HFF-Myc (cell line): ENCODE measurements around the gene KLHL9.
A peak's percentile ranks its signal among the peaks of the same experiment; 100 is the strongest.

Experiments
- DNase-seq: peaks from one replicate; pipeline ENCODE4 v3.0.0-alpha.2; 2011; ENCODE audit warnings: low read depth; ENCODE audit errors: extremely low read depth
- H3K4me3 ChIP-seq: replicated peaks from 2 replicates; pipeline ENCODE4 v1.5.1; 2011; ENCODE audit warnings: low read depth, mild to moderate bottlenecking, control low read depth, low read length
- TF ChIP-seq, protein P1 (sequence below): IDR thresholded peaks from 2 replicates; pipeline ENCODE4 v1.5.1; 2012; ENCODE audit warnings: mild to moderate bottlenecking, low read depth, low read length, control low read depth; ENCODE audit errors: missing control alignments

KLHL9 gene

DNA sequence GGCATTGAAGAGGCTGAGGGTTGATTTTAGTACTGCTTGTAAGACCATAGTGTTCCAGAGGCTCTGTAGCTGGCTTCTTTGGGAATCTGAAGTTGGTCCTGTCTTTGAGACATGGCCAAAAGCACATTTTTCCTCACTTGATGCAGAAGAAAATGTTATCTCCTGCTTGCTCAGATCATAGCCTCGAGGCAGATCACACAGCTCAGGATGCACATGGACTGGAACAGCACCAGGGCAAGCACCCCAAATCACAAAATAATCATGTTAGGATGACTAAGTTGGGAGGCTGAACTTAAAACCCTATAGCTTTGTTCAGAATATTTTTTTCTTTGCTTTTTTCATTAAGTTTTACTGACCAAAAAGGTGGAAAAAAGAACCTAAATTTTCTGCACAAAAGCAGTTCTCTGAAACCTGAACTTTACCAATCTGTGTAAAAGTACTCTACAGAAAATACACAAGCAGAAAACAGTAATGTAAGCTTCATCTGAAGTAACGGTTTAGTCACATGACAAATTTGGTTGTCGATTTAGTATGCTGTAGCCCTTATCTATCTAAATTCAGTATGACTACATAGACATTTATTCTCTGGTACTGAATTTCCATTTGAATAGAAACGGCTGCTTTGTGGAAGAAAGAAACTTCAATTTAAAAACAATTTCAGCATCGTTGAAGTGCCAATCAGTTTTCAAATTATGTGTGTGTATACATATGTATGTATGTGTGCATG is 3.4 kb downstream of the KLHL9 start:
- peak overlapping the region; percentile 1; the same call in 1 of the 2 replicates for H3K4me3 ChIP-seq
- TF ChIP-seq, protein P1, sequence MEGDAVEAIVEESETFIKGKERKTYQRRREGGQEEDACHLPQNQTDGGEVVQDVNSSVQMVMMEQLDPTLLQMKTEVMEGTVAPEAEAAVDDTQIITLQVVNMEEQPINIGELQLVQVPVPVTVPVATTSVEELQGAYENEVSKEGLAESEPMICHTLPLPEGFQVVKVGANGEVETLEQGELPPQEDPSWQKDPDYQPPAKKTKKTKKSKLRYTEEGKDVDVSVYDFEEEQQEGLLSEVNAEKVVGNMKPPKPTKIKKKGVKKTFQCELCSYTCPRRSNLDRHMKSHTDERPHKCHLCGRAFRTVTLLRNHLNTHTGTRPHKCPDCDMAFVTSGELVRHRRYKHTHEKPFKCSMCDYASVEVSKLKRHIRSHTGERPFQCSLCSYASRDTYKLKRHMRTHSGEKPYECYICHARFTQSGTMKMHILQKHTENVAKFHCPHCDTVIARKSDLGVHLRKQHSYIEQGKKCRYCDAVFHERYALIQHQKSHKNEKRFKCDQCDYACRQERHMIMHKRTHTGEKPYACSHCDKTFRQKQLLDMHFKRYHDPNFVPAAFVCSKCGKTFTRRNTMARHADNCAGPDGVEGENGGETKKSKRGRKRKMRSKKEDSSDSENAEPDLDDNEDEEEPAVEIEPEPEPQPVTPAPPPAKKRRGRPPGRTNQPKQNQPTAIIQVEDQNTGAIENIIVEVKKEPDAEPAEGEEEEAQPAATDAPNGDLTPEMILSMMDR = no peak
- no peak for DNase-seq

DNA sequence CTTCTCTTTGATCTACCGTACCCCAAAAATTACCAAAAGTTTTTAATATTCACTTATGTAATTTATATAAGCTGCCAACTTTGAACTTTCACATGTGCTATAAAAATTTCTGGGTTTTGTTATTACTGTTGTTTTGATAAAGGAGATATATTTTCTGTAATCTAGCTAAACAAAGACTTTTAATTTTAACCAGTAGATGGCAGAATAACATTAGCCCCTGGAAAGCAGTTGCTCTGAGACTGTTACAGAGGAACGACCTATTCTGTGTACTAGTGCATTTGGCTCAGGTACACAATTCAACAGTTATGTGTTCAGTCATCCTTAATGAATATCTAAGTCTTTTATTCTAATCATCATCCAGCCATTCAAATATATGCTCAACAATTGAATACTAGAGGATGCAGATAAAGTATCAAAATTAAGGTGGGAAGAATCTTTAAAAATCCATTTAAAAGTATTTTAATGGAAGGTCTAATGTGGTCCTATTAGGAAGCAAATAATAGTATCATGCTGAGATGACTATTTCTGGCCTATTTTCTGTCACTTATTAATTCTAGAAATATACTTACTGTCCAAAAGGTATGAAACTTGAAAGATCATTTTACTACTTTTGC is 8.6 kb downstream of the KLHL9 start:
- TF ChIP-seq, protein P1 = peak; percentile 53
- H3K4me3 ChIP-seq = no peak overlapping the region
- no peak for DNase-seq

DNA sequence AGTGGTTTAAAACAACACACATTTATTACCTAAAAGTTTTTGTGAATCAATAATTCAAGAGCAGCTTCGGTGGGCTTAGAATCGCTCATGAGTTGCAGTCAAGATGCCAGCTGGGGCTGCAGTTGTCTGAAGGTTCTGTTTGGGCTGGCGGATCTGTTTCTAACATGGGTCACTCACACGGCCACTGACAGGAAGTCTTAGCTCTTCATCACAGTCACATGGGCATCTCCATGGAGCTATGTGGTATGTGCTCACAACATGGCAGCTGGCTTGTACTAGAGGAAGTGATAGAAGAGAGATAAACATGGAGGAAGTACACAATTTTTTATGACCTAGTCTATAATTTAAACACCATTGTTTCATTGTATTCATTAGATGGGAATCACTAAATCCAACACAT is 11.2 kb downstream of the KLHL9 start:
- TF ChIP-seq, protein P1 = no peak
- no peak for DNase-seq
- H3K4me3 ChIP-seq = no peak overlapping the region

DNA sequence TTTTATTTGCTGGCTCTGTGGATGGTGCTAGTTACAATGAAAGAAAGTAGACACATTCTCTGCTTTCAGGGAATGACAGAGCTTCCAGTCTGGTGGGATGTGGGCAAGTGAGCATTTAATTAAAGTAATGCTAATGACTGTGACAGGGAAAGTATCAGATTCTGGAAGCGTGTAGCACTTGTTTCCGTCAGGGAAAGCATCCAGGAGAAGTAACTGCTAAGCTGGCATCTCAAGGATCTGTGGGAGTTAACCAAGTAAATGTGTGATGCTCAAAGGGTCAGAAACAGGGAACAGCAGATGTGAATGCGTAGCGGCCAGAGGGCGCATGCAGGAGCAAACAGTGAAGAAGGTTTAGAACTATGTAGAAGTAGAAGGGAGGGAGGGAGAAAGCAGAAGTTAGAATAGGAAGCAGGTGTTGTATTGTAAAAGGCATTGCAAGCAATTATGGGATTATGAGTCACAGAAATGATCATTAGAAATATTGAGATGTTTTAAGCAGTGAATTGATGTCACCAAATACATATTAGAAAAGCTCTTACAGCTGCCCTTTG is 12.2 kb downstream of the KLHL9 start:
- H3K4me3 ChIP-seq = no peak overlapping the region

DNA sequence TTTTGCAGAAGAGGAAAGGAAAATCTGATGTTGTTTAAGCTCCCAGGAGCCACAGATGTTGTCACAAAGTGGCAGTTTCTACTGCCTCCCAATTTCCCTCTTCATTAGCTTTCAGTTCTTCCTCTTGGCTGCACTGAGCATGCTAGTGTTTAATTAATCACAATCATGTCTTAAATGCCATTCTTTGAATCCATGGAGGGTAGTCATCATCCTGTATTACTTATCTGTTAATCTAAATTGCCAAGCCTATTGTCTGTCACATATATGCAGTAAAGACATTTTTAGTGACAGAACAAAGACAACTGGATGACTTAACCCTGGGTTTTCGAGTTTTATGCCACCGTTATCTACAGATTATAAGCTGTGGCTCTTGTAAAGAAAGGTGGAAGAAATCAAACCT is 14.7 kb downstream of the KLHL9 start:
- no peak overlapping the region for H3K4me3 ChIP-seq
- TF ChIP-seq, protein P1 = no peak
- no peak for DNase-seq

More for the DNA sequence above, 12.2 kb downstream of the KLHL9 start:
- DNase-seq = no peak
- TF ChIP-seq, protein P1 = no peak

DNA sequence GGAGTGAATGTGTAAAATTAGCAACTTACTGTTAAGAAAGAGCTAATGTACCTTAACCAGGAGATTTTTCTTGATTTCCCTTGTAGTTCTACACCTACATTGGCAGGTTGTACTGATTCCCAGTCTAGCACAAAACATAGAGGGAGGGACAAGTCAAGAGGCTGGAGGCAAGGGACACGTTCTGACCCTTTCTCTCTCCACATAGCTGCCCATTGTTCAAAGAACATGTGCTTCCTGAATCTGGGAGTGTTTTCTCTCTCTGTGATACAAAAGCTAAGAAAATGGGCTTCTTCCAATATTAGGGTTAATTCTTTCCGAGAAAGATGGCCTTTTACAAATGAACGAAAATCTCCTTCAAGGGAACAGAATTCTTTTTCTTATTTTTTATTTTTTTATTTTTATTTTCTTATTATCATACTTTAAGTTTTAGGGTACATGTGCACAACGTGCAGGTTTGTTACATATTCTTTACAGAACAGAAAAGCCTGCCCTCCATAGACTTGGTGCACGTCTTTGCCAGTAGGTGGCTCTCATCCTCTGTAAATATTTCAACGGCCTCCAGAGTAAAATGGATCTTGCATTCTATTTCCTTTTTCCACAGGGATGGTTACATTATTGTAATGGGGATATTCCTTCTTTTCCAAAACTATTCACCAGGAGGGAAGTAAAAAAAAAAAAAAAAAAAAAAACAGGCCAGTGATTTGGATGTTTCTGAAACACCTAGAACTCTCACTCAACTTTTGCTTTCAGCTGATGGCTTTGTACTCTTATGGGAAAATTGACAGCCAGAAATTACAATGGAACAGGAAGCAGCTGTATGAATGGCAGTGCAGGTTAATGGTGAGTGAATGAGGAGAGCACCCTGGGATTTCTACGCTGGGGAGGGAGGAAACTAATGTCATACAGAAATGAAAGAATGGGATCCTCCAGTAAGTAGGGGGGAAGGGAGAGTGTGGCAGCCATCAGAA is 17.0 kb downstream of the KLHL9 start:
- no peak for DNase-seq
- H3K4me3 ChIP-seq = no peak overlapping the region
- TF ChIP-seq, protein P1 = peak; percentile 69
